Stimulated activated memory B cell treated with anti-CD40 and anti-IgM and Interleukin-4, amounts not matched to agents 10 μg/mL and 1 μg/mL and 100 μg/mL, for 72 hours (primary cell): ENCODE results near the gene SHLD2.
"Not testable (repeated sequence)": the region's sequence is repeated elsewhere in the genome, so short reads cannot be mapped to it uniquely, and the experiment has no call there.

Experiments used
- ATAC-seq: fragments of 150-1000 bp; cut with Tn5 transposase; 2 replicates; pipeline ENCODE4 v1.10.0; 2021
- H3K27ac Mint-ChIP-seq: one replicate; pipeline ENCODE4 v1.8.0; 2022; ENCODE audit warnings: mild to moderate bottlenecking, mixed read lengths
- H3K27me3 Mint-ChIP-seq: one replicate; pipeline ENCODE4 v1.8.0; 2022; ENCODE audit warnings: mixed read lengths
- H3K36me3 Mint-ChIP-seq: one replicate; pipeline ENCODE4 v1.8.0; 2022; ENCODE audit warnings: mixed read lengths
- H3K4me1 Mint-ChIP-seq: one replicate; pipeline ENCODE4 v1.8.0; 2022; ENCODE audit warnings: mixed read lengths
- H3K4me3 Mint-ChIP-seq: one replicate; pipeline ENCODE4 v1.8.0; 2022; ENCODE audit warnings: mild to moderate bottlenecking, moderate library complexity, mixed read lengths
- H3K9me3 Mint-ChIP-seq: one replicate; pipeline ENCODE4 v1.8.0; 2022; ENCODE audit warnings: mixed read lengths

SHLD2 gene

DNA sequence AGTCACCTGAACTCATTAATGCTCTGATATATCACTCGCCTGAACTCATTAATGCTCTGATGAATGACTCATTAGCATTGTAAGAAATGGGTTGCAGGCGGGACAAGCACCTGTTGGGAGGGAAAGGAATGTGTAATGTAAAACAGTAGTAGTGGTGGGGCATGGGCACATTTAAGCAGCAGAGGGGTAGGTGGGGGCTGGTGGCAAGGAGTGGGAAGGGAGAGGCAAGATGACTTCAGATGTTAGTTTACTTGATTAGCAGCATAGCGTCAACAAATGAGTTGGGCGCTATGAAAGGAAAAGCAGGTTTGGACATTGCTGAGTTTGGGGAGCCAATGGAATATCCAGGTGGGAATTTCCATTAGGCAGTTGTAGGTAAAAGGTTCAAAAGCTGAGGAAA, 61.8 kb downstream of the SHLD2 start:
- H3K27me3 Mint-ChIP-seq, ATAC-seq, H3K4me1 Mint-ChIP-seq, H3K9me3 Mint-ChIP-seq, H3K27ac Mint-ChIP-seq, H3K4me3 Mint-ChIP-seq: not testable (repeated sequence)
- peaks cover 13% of the 10 kb centered on the region for H3K36me3 Mint-ChIP-seq

DNA sequence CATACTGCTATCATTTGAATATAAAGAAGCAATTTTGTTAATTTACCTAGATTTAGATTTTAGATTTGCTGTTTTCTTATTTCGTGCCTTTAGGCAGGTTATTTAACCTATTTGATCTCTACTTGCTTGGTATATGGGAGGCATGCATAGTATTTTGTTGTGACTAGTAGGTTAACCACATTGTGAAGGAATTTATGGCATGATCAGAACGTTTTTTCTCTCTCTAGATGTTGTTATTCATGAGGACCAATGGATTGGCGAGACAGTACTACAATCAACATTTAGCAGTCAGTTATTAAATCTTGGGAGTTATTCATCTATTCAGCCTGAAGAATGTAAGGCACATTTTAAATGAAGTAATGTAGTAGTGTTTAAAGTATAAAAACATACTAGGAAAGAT, 62.8 kb downstream of the SHLD2 start:
- H3K9me3 Mint-ChIP-seq, H3K27ac Mint-ChIP-seq, H3K4me3 Mint-ChIP-seq, ATAC-seq, H3K4me1 Mint-ChIP-seq, H3K27me3 Mint-ChIP-seq: not testable (repeated sequence)
- peaks cover 13% of the 10 kb centered on the region for H3K36me3 Mint-ChIP-seq

- not testable (repeated sequence) for H3K9me3 Mint-ChIP-seq, ATAC-seq, H3K27ac Mint-ChIP-seq, H3K4me1 Mint-ChIP-seq, H3K27me3 Mint-ChIP-seq, H3K4me3 Mint-ChIP-seq
- peaks cover 23% of the 10 kb centered on the region for H3K36me3 Mint-ChIP-seq
Observed at GRCh38 chr10:87162703-87163293, 67.8 kb downstream of the SHLD2 start.

DNA sequence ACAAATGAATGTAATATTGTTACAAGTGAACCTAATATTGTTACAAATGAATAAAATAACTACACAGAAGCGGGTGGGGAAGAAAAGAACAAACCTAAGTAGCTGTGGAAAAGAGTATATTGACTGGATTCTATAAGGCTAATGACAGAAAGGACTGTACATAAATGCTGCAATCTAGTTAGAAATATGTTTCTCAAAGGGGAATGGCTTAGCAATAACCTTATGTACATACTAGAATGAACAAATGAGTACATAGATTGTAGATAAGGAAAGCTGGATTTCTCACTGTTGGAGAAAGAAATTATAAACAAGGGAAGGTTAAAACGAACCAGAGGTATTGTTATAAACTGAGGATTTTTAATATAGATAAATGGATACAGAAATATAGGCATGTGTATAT, 68.4 kb downstream of the SHLD2 start:
- ATAC-seq, H3K9me3 Mint-ChIP-seq, H3K27ac Mint-ChIP-seq, H3K4me3 Mint-ChIP-seq, H3K4me1 Mint-ChIP-seq, H3K27me3 Mint-ChIP-seq: not testable (repeated sequence)
- peaks cover 21% of the 10 kb centered on the region for H3K36me3 Mint-ChIP-seq

DNA sequence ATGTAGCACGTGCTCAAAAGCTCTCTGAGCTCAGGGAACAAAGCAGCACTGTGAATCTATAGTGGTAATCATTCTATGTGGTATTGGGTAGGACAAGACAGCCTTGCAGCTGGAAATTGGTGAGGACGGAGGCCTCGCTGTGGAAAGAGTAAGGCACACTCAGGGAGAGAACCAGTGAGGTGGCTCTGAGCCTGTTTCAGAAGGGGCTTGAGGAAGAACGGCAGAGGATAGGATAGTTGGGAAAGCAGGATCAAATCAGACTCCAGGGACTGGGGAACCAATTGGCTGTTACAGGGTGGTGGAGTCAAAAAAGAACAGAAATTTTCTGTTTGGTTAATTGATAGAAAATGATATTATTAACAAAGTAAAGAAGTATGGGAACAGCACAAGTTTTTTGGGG, 74.9 kb downstream of the SHLD2 start:
- not testable (repeated sequence) for H3K27me3 Mint-ChIP-seq, H3K4me3 Mint-ChIP-seq, ATAC-seq, H3K4me1 Mint-ChIP-seq, H3K27ac Mint-ChIP-seq, H3K9me3 Mint-ChIP-seq
- H3K36me3 Mint-ChIP-seq = peaks cover 16% of the 10 kb centered on the region

GRCh38 chr10:87170705-87171104, 75.7 kb downstream of the SHLD2 start:
- ATAC-seq = not testable (repeated sequence)

GRCh38 chr10:87171670-87172069, 76.7 kb downstream of the SHLD2 start:
- ATAC-seq, H3K27me3 Mint-ChIP-seq, H3K4me3 Mint-ChIP-seq, H3K36me3 Mint-ChIP-seq, H3K4me1 Mint-ChIP-seq, H3K9me3 Mint-ChIP-seq, H3K27ac Mint-ChIP-seq: not testable (repeated sequence)

More at GRCh38 chr10:87170705-87171104, 75.7 kb downstream of the SHLD2 start:
- H3K27ac Mint-ChIP-seq, H3K27me3 Mint-ChIP-seq, H3K9me3 Mint-ChIP-seq, H3K4me3 Mint-ChIP-seq, H3K4me1 Mint-ChIP-seq, H3K36me3 Mint-ChIP-seq: not testable (repeated sequence)

- H3K4me1 Mint-ChIP-seq, H3K36me3 Mint-ChIP-seq, H3K4me3 Mint-ChIP-seq, ATAC-seq, H3K9me3 Mint-ChIP-seq, H3K27me3 Mint-ChIP-seq, H3K27ac Mint-ChIP-seq: not testable (repeated sequence)
Observed at GRCh38 chr10:87172178-87172577, 77.2 kb downstream of the SHLD2 start.

- H3K9me3 Mint-ChIP-seq, H3K27me3 Mint-ChIP-seq, H3K27ac Mint-ChIP-seq, ATAC-seq, H3K4me1 Mint-ChIP-seq, H3K4me3 Mint-ChIP-seq: not testable (repeated sequence)
- peaks cover 13% of the 10 kb centered on the region for H3K36me3 Mint-ChIP-seq
Observed at GRCh38 chr10:87177587-87177986, 82.6 kb downstream of the SHLD2 start.

- peaks cover 57% of the 10 kb centered on the region for H3K36me3 Mint-ChIP-seq
- ATAC-seq = peak; percentile 82
- H3K27ac Mint-ChIP-seq = peak overlapping the region; percentile 67
- not testable (repeated sequence) for H3K4me3 Mint-ChIP-seq, H3K27me3 Mint-ChIP-seq
- peaks cover 26% of the 10 kb centered on the region for H3K4me1 Mint-ChIP-seq
- H3K9me3 Mint-ChIP-seq = peaks cover 17% of the 10 kb centered on the region
Observed at GRCh38 chr10:87184421-87184820, 89.4 kb downstream of the SHLD2 start.

GRCh38 chr10:87186016-87186415, 91.0 kb downstream of the SHLD2 start:
- peaks cover 17% of the 10 kb centered on the region for H3K9me3 Mint-ChIP-seq
- H3K4me3 Mint-ChIP-seq, H3K27me3 Mint-ChIP-seq: not testable (repeated sequence)
- H3K27ac Mint-ChIP-seq = peak overlapping the region; percentile 67
- peak; percentile 76 for ATAC-seq
- peaks cover 26% of the 10 kb centered on the region for H3K4me1 Mint-ChIP-seq
- H3K36me3 Mint-ChIP-seq = peaks cover 55% of the 10 kb centered on the region

- peaks cover 17% of the 10 kb centered on the region for H3K9me3 Mint-ChIP-seq
- peaks cover 63% of the 10 kb centered on the region for H3K36me3 Mint-ChIP-seq
- H3K27ac Mint-ChIP-seq, ATAC-seq, H3K27me3 Mint-ChIP-seq, H3K4me3 Mint-ChIP-seq: not testable (repeated sequence)
- peaks cover 26% of the 10 kb centered on the region for H3K4me1 Mint-ChIP-seq
Observed at GRCh38 chr10:87187573-87187972, 92.6 kb downstream of the SHLD2 start.

- not testable (repeated sequence) for H3K27me3 Mint-ChIP-seq
Observed at GRCh38 chr10:87191841-87192240, 96.8 kb downstream of the SHLD2 start.

GRCh38 chr10:87200924-87201323, 105.9 kb downstream of the SHLD2 start:
- H3K9me3 Mint-ChIP-seq, H3K4me3 Mint-ChIP-seq, H3K27ac Mint-ChIP-seq, H3K27me3 Mint-ChIP-seq, H3K36me3 Mint-ChIP-seq: not testable (repeated sequence)
- peak; percentile 76 for ATAC-seq
- H3K4me1 Mint-ChIP-seq = peaks cover 13% of the 10 kb centered on the region

More at GRCh38 chr10:87191841-87192240, 96.8 kb downstream of the SHLD2 start:
- H3K9me3 Mint-ChIP-seq, H3K4me3 Mint-ChIP-seq, H3K27ac Mint-ChIP-seq, ATAC-seq, H3K4me1 Mint-ChIP-seq: not testable (repeated sequence)
- peaks cover 44% of the 10 kb centered on the region for H3K36me3 Mint-ChIP-seq

GRCh38 chr10:87204801-87205200, 109.8 kb downstream of the SHLD2 start:
- peaks cover 13% of the 10 kb centered on the region for H3K4me1 Mint-ChIP-seq
- H3K4me3 Mint-ChIP-seq, ATAC-seq, H3K27ac Mint-ChIP-seq, H3K9me3 Mint-ChIP-seq, H3K36me3 Mint-ChIP-seq, H3K27me3 Mint-ChIP-seq: not testable (repeated sequence)

- peaks cover 13% of the 10 kb centered on the region for H3K4me1 Mint-ChIP-seq
Observed at GRCh38 chr10:87206922-87207321, 111.9 kb downstream of the SHLD2 start.

GRCh38 chr10:87210309-87210708, 115.3 kb downstream of the SHLD2 start:
- not testable (repeated sequence) for H3K4me3 Mint-ChIP-seq, H3K27me3 Mint-ChIP-seq, H3K36me3 Mint-ChIP-seq, H3K4me1 Mint-ChIP-seq, H3K27ac Mint-ChIP-seq, ATAC-seq, H3K9me3 Mint-ChIP-seq

More at GRCh38 chr10:87206922-87207321, 111.9 kb downstream of the SHLD2 start:
- H3K36me3 Mint-ChIP-seq, ATAC-seq, H3K27me3 Mint-ChIP-seq, H3K27ac Mint-ChIP-seq, H3K4me3 Mint-ChIP-seq, H3K9me3 Mint-ChIP-seq: not testable (repeated sequence)
